WERI-Rb-1 (cell line): ENCODE data around the gene LMOD2.

Experiments
- DNase-seq: peaks from one replicate; pipeline ENCODE4 v3.0.0-alpha.2; 2020
- H3K27ac ChIP-seq: fragments of 250-450 bp; sonication (Bioruptor Pico); 2 replicates; pipeline ENCODE4 v1.5.1; 2020; ENCODE audit warnings: mild to moderate bottlenecking, moderate library complexity
- H3K27me3 ChIP-seq: fragments of 250-450 bp; sonication (Bioruptor Pico); 2 replicates; pipeline ENCODE4 v1.5.1; 2021; ENCODE audit warnings: mild to moderate bottlenecking, low read depth, moderate library complexity; ENCODE audit not compliant: insufficient read depth, severe bottlenecking
- H3K36me3 ChIP-seq: fragments of 250-450 bp; sonication (Bioruptor Pico); 2 replicates; pipeline ENCODE4 v1.5.1; 2020; ENCODE audit warnings: mild to moderate bottlenecking, moderate library complexity
- H3K4me3 ChIP-seq: 2 replicates; pipeline ENCODE4 v1.5.1; 2011; ENCODE audit warnings: low read depth, mild to moderate bottlenecking, control low read depth, low read length
- H3K9me3 ChIP-seq: fragments of 250-450 bp; sonication (Bioruptor Pico); 2 replicates; pipeline ENCODE4 v1.5.1; 2021; ENCODE audit warnings: mild to moderate bottlenecking, moderate library complexity; ENCODE audit not compliant: severe bottlenecking
- TF ChIP-seq, protein P1 (sequence below): IDR thresholded peaks from 2 replicates; pipeline ENCODE4 v1.5.1; 2011; ENCODE audit warnings: low read depth, mild to moderate bottlenecking, control low read depth, inconsistent platforms, low read length

Gene LMOD2

GRCh38 chr7:123652406-123652805 lies 3.3 kb upstream of the LMOD2 start:
- Histone ChIP-seq H3K4me3 (no peak overlapping the region), H3K27ac (no peak overlapping the region), H3K9me3 (no peaks in the 10 kb centered on the region), H3K36me3 (no peaks in the 10 kb centered on the region), H3K27me3 (no peaks in the 10 kb centered on the region)
- DNase-seq, result no peak
- TF ChIP-seq, protein P1, sequence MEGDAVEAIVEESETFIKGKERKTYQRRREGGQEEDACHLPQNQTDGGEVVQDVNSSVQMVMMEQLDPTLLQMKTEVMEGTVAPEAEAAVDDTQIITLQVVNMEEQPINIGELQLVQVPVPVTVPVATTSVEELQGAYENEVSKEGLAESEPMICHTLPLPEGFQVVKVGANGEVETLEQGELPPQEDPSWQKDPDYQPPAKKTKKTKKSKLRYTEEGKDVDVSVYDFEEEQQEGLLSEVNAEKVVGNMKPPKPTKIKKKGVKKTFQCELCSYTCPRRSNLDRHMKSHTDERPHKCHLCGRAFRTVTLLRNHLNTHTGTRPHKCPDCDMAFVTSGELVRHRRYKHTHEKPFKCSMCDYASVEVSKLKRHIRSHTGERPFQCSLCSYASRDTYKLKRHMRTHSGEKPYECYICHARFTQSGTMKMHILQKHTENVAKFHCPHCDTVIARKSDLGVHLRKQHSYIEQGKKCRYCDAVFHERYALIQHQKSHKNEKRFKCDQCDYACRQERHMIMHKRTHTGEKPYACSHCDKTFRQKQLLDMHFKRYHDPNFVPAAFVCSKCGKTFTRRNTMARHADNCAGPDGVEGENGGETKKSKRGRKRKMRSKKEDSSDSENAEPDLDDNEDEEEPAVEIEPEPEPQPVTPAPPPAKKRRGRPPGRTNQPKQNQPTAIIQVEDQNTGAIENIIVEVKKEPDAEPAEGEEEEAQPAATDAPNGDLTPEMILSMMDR, result no peak

GRCh38 chr7:123653162-123653561 lies 2.5 kb upstream of the LMOD2 start:
- Histone ChIP-seq H3K27me3 (no peaks in the 10 kb centered on the region), H3K9me3 (no peaks in the 10 kb centered on the region), H3K36me3 (no peaks in the 10 kb centered on the region), H3K4me3 (no peak overlapping the region), H3K27ac (no peak overlapping the region)
- TF ChIP-seq, protein P1, result no peak
- no peak for DNase-seq

DNA sequence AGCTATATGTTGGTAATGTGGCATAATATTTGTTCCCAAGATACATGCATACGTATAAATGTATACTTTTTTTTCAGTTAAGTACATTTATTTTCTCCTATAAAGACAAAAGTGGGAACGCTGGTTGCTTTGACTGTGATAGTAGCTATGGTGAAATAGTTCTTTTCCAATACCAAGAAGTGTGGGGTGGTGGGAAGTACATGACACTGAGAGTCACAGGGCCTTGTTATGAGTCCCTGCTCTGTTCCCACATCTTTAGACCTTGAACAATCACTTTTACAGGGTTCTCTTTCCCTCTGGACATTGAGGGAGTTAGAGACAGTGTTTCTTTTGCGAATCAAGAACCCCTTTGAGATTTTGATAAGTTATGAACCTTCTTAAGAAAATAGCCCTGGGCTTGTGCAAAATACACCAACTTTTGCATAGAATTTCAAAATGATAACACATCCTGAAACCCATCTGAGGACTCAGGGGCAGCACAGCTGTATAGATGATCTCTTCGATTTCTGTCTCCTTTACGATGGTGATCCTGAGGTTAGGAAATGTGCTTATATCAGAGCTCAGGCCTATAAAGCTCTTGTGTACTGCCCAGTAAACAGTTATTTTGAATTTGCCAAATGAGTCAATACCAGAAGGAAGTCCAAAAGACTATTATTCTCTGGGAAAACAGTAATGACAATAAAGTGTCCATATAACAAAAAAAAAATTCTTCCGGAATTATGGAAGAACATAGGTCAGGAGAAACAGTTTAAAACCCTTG lies 1.1 kb downstream of the LMOD2 start:
- no peak for DNase-seq
- Histone ChIP-seq H3K27ac (no peak overlapping the region), H3K27me3 (no peaks in the 10 kb centered on the region), H3K4me3 (no peak overlapping the region), H3K36me3 (no peaks in the 10 kb centered on the region), H3K9me3 (no peaks in the 10 kb centered on the region)
- TF ChIP-seq, protein P1, result no peak

GRCh38 chr7:123657304-123657685 lies 1.6 kb downstream of the LMOD2 start:
- no peak overlapping the region for H3K4me3 ChIP-seq
- no peaks in the 10 kb centered on the region for H3K36me3 ChIP-seq
- no peak for DNase-seq
- H3K9me3 ChIP-seq, result no peaks in the 10 kb centered on the region
- no peaks in the 10 kb centered on the region for H3K27me3 ChIP-seq
- TF ChIP-seq, protein P1, result no peak
- H3K27ac ChIP-seq, result no peak overlapping the region

DNA sequence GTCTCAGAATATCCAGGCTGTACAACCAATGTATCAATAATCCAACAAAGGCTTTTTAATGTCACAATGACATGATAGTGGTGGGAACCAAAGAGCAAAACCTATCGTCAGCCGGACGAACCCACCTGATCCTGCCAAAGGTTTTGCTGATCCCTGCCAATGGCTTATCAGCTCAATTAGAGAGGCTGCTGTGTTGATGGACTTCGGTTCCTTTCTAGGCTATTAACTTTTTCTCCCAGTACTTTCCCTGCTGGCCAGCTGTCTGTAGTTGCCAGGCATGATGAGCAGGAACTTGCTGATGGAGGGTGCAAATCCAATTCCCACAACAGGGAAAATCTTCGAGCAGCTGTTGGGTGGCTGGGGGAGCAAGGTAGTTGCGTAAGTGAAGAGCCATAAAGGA lies 2.4 kb downstream of the LMOD2 start:
- Histone ChIP-seq H3K36me3 (no peaks in the 10 kb centered on the region), H3K27me3 (no peaks in the 10 kb centered on the region), H3K4me3 (no peak overlapping the region), H3K27ac (no peak overlapping the region), H3K9me3 (no peaks in the 10 kb centered on the region)
- DNase-seq, result peak; percentile 67
- TF ChIP-seq, protein P1, result no peak
